ENCODE results near the gene EEFSEC.

DNA sequence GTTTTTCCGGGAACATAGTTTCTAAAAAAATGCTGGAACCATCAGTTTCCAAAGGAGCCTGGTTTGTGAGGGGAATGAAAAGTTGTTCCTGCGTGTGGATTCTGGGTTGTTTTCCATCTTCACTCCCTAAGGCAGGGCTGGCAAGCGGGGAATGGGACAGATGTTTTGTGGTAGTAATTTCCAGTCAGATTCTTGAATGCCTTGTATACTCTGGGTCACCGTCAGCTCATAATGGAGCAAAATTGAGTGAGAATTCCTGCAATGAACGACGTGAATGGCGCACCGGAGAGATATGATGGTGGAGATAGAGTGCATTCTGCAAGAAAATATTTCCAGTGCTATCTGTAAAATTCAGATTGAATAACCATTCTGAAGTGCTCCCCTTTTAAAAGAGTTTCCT, 19.9 kb downstream of the EEFSEC start:
- TF ChIP-seq, protein P1, sequence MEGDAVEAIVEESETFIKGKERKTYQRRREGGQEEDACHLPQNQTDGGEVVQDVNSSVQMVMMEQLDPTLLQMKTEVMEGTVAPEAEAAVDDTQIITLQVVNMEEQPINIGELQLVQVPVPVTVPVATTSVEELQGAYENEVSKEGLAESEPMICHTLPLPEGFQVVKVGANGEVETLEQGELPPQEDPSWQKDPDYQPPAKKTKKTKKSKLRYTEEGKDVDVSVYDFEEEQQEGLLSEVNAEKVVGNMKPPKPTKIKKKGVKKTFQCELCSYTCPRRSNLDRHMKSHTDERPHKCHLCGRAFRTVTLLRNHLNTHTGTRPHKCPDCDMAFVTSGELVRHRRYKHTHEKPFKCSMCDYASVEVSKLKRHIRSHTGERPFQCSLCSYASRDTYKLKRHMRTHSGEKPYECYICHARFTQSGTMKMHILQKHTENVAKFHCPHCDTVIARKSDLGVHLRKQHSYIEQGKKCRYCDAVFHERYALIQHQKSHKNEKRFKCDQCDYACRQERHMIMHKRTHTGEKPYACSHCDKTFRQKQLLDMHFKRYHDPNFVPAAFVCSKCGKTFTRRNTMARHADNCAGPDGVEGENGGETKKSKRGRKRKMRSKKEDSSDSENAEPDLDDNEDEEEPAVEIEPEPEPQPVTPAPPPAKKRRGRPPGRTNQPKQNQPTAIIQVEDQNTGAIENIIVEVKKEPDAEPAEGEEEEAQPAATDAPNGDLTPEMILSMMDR (IDR thresholded peaks at IDR 0.05; ENCODE audit: control extremely low read depth in 1 of 3, insufficient read depth in 1 of 3, low read depth in 1 of 3, low read length in 3 of 3) = no peak
- TF ChIP-seq FOSL1 (IDR thresholded peaks at IDR 0.05; ENCODE audit: insufficient read depth, low read depth, low read length) (no peak), JUN (IDR thresholded peaks at IDR 0.05; ENCODE audit: low read depth, low read length) (no peak), CHD2 (IDR thresholded peaks at IDR 0.05; ENCODE audit: low read length) (no peak), SUZ12 (IDR thresholded peaks at IDR 0.05; ENCODE audit: low read length) (no peak), BACH1 (IDR thresholded peaks at IDR 0.05; ENCODE audit: low read length) (no peak)
